RWPE1 (cell line): ENCODE data around the gene DBT.
"Not testable (repeated sequence)": the region's sequence is repeated elsewhere in the genome, so short reads cannot be mapped to it uniquely, and the experiment has no call there.

Source experiments
- CTCF ChIA-PET: fragments of 350-600 bp; sonication (Branson Sonifier 250); formaldehyde crosslinking; extraction: SDS; loops from one replicate; lab custom pipeline; 2021; lab: Yijun Ruan, JAX
- POLR2A ChIA-PET: fragments of 400-600 bp; formaldehyde crosslinking; extraction: SDS; loops from one replicate; lab custom pipeline; 2020; ENCODE audit warnings: antibody characterized with exemption; ENCODE audit not compliant: low non-redundant PET; lab: Yijun Ruan, JAX
- DNase-seq: peaks from one replicate; pipeline ENCODE4 v3.0.0; 2012; ENCODE audit warnings: low spot score
- H3K27ac ChIP-seq: fragments of 450-650 bp; 2 replicates; pipeline ENCODE4 v1.5.1; 2017
- TF ChIP-seq, protein P1 (sequence below): fragments of 450-650 bp; conservative IDR thresholded peaks from 2 replicates; pipeline ENCODE4 v1.5.1; 2017; ENCODE audit warnings: low read depth, mild to moderate bottlenecking

DBT gene

DNA sequence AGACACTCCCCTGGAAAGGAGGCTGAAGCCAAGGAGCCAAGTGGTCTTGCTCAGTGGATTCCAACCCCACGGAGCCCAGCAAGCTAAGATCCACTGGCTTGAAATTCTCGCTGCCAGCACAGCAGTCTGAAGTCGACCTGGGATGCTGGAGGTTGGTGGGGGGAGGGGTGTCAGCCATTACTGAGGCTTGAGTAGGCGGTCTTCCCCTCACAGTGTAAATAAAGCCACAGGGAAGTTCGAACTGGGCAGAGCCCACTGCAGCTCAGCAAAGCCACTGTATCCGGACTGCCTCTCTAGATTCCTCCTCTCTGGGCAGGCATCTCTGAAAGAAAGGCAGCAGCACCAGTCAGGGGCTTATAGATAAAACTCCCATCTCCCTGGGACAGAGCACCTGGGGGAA, 49.6 kb downstream of the DBT start:
- CTCF ChIA-PET, H3K27ac ChIP-seq, POLR2A ChIA-PET, DNase-seq: not testable (repeated sequence)

DNA sequence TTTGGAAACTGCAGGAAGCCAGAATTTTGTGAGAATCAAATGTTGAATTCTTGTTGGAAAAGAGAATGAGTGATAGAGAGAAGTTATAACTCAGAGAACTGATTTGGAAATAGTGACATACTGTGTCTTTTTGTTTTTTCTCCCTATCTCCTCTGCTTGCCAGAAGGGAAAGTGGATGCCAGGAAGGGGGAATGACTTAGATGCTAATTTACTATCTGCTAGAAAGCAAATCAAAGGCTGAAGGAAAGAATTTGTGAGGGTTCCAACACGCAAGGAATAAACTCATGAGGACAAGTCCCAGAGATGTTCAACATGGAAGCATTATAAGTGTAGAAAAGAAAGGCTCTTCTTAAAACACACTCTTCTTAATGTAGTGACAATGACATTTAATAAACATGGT, 51.0 kb downstream of the DBT start:
- CTCF ChIA-PET = no interaction called here
- no peak overlapping the region for H3K27ac ChIP-seq
- POLR2A ChIA-PET = no interaction called here
- TF ChIP-seq, protein P1, sequence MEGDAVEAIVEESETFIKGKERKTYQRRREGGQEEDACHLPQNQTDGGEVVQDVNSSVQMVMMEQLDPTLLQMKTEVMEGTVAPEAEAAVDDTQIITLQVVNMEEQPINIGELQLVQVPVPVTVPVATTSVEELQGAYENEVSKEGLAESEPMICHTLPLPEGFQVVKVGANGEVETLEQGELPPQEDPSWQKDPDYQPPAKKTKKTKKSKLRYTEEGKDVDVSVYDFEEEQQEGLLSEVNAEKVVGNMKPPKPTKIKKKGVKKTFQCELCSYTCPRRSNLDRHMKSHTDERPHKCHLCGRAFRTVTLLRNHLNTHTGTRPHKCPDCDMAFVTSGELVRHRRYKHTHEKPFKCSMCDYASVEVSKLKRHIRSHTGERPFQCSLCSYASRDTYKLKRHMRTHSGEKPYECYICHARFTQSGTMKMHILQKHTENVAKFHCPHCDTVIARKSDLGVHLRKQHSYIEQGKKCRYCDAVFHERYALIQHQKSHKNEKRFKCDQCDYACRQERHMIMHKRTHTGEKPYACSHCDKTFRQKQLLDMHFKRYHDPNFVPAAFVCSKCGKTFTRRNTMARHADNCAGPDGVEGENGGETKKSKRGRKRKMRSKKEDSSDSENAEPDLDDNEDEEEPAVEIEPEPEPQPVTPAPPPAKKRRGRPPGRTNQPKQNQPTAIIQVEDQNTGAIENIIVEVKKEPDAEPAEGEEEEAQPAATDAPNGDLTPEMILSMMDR = no peak
- DNase-seq = no peak

DNA sequence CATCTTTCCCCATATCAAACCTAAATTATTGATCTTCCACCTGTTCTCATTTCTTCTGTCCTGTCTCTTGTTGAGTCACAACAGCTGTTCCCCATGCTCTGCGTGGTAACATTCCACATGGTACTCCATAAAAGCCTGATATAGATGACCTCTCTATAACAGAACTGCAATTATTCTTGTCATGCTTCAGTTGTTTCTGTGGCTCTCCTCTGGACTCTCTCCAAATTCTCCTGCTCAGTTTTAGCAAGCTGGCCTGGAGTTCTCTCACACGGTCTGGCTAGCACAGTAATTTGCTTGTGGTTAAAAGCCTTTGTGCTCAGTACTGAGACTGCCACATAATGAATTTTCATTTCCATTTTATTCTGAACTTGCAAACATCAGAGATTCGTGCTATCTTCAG, 61.0 kb downstream of the DBT start:
- TF ChIP-seq, protein P1 = no peak
- DNase-seq = no peak
- ChIA-PET CTCF (no interaction called here), POLR2A (no interaction called here)
- H3K27ac ChIP-seq = no peak overlapping the region

DNA sequence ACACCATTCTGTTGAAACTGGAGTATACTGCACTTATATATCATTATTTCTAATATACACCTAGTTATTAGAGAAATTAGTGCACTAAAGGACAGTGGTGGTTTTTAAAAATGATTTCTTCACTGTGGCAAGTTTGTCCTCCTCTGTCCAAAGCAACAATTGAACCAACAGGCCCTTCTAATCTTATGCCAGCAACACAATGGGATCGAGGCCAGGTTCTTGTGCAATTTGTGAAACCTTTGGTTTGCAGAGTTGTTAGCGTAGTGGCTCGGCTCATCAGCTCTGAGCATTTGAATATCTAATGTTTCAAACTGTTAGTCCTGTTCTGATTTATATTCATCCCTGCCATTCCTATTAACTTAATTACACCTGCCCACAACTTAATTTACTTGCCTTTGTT, 61.7 kb downstream of the DBT start:
- no peak overlapping the region for H3K27ac ChIP-seq
- no peak for DNase-seq
- ChIA-PET POLR2A (no interaction called here), CTCF (no interaction called here)
- TF ChIP-seq, protein P1 = no peak

DNA sequence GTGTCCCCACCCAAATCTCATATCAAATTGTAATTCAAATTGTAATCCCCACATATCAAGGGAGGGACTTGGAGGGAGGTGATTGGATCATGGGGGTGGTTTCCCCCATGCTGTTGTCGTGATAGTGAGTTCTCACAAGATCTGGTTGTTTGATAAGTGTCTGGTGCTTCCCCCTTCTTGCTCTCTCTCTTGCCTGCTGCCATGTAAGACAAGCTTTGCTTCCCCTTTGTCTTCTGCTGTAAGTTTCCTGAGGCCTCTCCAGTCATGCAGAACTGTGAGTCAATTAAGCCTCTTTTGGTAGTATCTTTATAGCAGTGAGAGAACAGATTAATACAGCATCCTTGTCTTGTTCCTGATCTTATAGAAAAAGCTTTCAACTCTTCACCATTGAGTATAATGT, 65.1 kb downstream of the DBT start:
- TF ChIP-seq, protein P1 = no peak
- CTCF ChIA-PET = interaction anchor here (0.5 kb wide), 1 partner anchor 538 kb away, joined by 3 read pairs; no protein-coding TSS in a partner anchor
- no peak for DNase-seq
- H3K27ac ChIP-seq = no peak overlapping the region
- POLR2A ChIA-PET = no interaction called here

DNA sequence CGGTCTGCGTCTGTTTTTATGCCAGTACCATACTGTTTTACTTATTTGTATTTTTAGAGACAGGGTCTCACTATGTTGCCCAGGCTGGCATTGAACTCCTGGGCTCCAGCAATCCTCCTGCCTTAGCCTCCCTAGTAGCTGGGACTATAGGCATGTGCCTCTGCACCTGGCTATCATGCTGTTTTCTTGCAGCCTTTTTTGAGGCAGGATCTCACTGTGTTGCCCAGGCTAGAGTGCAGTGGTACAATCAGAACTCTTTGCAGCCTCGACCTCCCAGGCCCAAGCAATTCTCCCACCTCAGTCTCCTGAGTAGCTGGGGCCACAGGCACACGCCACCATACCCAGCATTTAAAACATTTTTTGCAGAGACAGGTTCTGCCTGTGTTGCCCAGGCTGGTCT, 66.3 kb downstream of the DBT start:
- TF ChIP-seq, protein P1 = no peak
- ChIA-PET POLR2A (no interaction called here), CTCF (no interaction called here)
- no peak for DNase-seq
- no peak overlapping the region for H3K27ac ChIP-seq

DNA sequence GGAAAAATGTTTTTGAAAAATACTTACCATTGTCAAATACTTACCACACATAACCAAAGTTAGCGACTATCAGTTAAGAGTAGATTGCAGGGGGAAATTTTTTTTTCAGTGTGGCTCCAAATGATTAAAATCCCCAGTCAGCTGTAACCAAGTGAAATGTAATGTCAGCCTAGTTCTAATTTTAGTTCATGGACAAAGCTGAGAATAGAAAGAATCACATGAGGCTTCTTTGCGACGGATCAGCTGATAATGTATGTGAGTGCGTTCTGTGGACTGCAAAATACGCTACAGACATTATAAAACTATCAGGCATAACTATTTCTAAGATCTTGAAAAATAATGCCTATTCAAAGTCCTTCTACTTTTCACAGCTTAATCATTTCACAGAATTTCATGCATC, 71.5 kb downstream of the DBT start, which contains the start of gene LRRC39:
Gene LRRC39 (minus strand): TSS at position 166 of the 400 bp plus-strand sequence. CDS start 9,740 bp downstream, outside the sequence.
- TF ChIP-seq, protein P1 = no peak
- CTCF ChIA-PET = no interaction called here

More for the DNA sequence above, 71.5 kb downstream of the DBT start, which contains the start of gene LRRC39:
- no peak within 1 kb of the TSS for H3K27ac ChIP-seq
- DNase-seq = no peak
- POLR2A ChIA-PET = no interaction called here
